OCI-LY1 (cell line): ENCODE data around the gene DCAF15.
A peak's percentile ranks its signal among the peaks of the same experiment; 100 is the strongest.

ENCODE experiments used
- H2AFZ ChIP-seq: fragments of 200-600 bp; sonication (generic), shearing (Covaris generic); 2 replicates; pipeline ENCODE4 v1.6.0; 2014; ENCODE audit warnings: antibody characterized with exemption, mild to moderate bottlenecking, low read length
- H3F3A ChIP-seq: fragments of 200-600 bp; sonication (generic), shearing (Covaris generic); 2 replicates; pipeline ENCODE4 v1.6.0; 2014; ENCODE audit warnings: mild to moderate bottlenecking, antibody characterized with exemption, low read length, moderate library complexity; ENCODE audit not compliant: insufficient read depth
- H3K27ac ChIP-seq: fragments of 200-600 bp; sonication (generic); 2 replicates; pipeline ENCODE4 v1.5.1; 2014; ENCODE audit warnings: low read length, mixed run types, mild to moderate bottlenecking, low read depth; ENCODE audit not compliant: poor library complexity, severe bottlenecking
- H3K27me3 ChIP-seq: fragments of 200-600 bp; sonication (generic); 2 replicates; pipeline ENCODE4 v1.6.0; 2014; ENCODE audit warnings: antibody characterized with exemption, mild to moderate bottlenecking, low read length, moderate library complexity; ENCODE audit not compliant: insufficient read depth
- H3K36me3 ChIP-seq: fragments of 200-600 bp; sonication (generic); 2 replicates; pipeline ENCODE4 v1.6.1; 2014; ENCODE audit warnings: mild to moderate bottlenecking, antibody characterized with exemption, low read length, moderate library complexity, mixed read lengths; ENCODE audit not compliant: insufficient read depth
- H3K4me1 ChIP-seq: fragments of 200-600 bp; sonication (generic); 2 replicates; pipeline ENCODE4 v1.5.1; 2014; ENCODE audit warnings: mild to moderate bottlenecking, low read length, moderate library complexity; ENCODE audit not compliant: insufficient read depth, severe bottlenecking
- H3K4me2 ChIP-seq: fragments of 200-600 bp; sonication (generic), shearing (Covaris generic); 2 replicates; pipeline ENCODE4 v1.6.1; 2014; ENCODE audit warnings: low read length
- H3K4me3 ChIP-seq: fragments of 200-600 bp; sonication (generic); 2 replicates; pipeline ENCODE4 v1.5.1; 2014; ENCODE audit warnings: low read length, low read depth, mild to moderate bottlenecking, mixed read lengths; ENCODE audit not compliant: poor library complexity, severe bottlenecking
- H3K79me2 ChIP-seq: fragments of 200-600 bp; shearing (Covaris generic); 2 replicates; pipeline ENCODE4 v1.6.1; 2016; ENCODE audit warnings: mixed run types, low read length, mixed read lengths; ENCODE audit not compliant: insufficient read depth
- H3K9ac ChIP-seq: fragments of 200-600 bp; sonication (generic), shearing (Covaris generic); 2 replicates; pipeline ENCODE4 v1.6.1; 2014; ENCODE audit warnings: mild to moderate bottlenecking, low read length, mixed read lengths
- H3K9me2 ChIP-seq: fragments of 200-600 bp; sonication (generic), shearing (Covaris generic); 2 replicates; pipeline ENCODE4 v1.6.1; 2014; ENCODE audit warnings: low read depth, mild to moderate bottlenecking, low read length, mixed read lengths
- H3K9me3 ChIP-seq: fragments of 200-600 bp; shearing (Covaris generic); 2 replicates; pipeline ENCODE4 v1.6.1; 2014; ENCODE audit warnings: low read length, mixed read lengths
- H4K20me1 ChIP-seq: fragments of 200-600 bp; sonication (generic), shearing (Covaris generic); 2 replicates; pipeline ENCODE4 v1.6.0; 2016; ENCODE audit warnings: mild to moderate bottlenecking, low read length; ENCODE audit not compliant: insufficient read depth
- EZH2 ChIP-seq: fragments of 200-600 bp; sonication (generic), shearing (Covaris generic); IDR thresholded peaks from 2 replicates; pipeline ENCODE4 v1.8.0; 2017; ENCODE audit warnings: borderline replicate concordance, mixed run types, mild to moderate bottlenecking, antibody characterized with exemption, low read length, moderate library complexity, mixed read lengths
- TF ChIP-seq, protein P1 (sequence below): fragments of 200-600 bp; sonication (generic), shearing (Covaris generic); IDR thresholded peaks from 2 replicates; pipeline ENCODE4 v1.5.1; 2017; ENCODE audit warnings: mild to moderate bottlenecking, antibody characterized with exemption, low read length, moderate library complexity, mixed read lengths

DCAF15 gene

DNA sequence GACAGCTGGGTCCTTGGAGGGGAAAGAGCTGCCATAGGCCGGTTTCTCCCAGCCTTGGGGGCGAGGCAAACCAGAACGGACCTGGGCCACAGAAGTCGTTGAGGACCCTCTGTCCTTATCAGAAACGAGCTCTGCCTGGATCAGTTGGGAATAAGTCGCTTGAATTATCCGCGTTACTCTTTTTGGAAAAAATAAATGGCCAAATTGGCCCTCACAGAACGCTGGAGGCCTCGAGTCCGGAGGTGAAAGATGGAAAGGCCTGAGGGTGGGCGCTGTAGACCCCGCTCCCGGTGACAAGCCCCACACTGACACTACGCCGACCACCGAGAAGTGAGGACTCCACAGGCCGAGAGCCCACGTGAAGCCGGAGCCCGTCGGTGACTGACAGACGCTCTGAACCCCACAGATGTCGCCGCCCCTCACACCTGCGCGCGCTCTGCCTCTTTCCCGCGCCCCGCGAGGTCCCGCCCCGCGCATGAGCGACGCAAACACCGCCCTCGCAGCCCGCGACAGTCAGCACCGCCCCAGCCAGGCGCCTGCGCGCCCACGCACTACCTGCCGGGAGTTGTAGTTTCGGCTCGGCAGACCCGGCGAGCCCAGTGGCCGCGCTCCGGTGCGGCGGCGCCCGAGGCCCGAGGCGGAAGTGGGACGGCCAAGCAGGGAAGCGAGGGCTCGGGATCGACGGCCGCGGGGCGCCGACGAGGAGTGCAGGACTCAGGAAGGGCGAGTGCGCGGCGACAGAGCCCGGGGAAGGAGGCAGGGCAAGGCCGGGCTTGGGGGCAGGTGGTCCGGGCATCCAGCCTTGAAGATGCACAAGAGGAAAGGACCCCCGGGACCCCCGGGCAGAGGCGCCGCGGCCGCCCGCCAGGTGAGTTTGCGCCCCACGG, 46.4 kb upstream of the DCAF15 start, which contains the start of the genes BRME1 and CC2D1A:
TSS of gene BRME1 (minus strand) at position 484 of the 887 bp plus-strand sequence. CDS start 1,225 bp downstream, outside the sequence.
TSS of gene CC2D1A (plus strand) at position 568 of the 887 bp plus-strand sequence. CDS start at position 809, 241 bp downstream.
- H3F3A ChIP-seq: no peaks in the 10 kb centered on the region
- peaks cover 11% of the 10 kb centered on the region for H3K36me3 ChIP-seq
- H3K27me3 ChIP-seq: no peaks in the 10 kb centered on the region
- H3K4me3 ChIP-seq: peak within 1 kb of the TSS; percentile 73
- peak within 1 kb of the TSS; percentile 76 for H3K9ac ChIP-seq
- no peak within 1 kb of the TSS for H2AFZ ChIP-seq
- peak within 1 kb of the TSS; percentile 85 for H3K4me2 ChIP-seq
- H4K20me1 ChIP-seq: no peaks in the 10 kb centered on the region
- no peak within 1 kb of the TSS for H3K27ac ChIP-seq
- no peaks in the 10 kb centered on the region for H3K9me3 ChIP-seq
- peaks cover 12% of the 10 kb centered on the region for H3K4me1 ChIP-seq
- H3K9me2 ChIP-seq: no peaks in the 10 kb centered on the region
- TF ChIP-seq EZH2: no peak
- TF ChIP-seq, protein P1, sequence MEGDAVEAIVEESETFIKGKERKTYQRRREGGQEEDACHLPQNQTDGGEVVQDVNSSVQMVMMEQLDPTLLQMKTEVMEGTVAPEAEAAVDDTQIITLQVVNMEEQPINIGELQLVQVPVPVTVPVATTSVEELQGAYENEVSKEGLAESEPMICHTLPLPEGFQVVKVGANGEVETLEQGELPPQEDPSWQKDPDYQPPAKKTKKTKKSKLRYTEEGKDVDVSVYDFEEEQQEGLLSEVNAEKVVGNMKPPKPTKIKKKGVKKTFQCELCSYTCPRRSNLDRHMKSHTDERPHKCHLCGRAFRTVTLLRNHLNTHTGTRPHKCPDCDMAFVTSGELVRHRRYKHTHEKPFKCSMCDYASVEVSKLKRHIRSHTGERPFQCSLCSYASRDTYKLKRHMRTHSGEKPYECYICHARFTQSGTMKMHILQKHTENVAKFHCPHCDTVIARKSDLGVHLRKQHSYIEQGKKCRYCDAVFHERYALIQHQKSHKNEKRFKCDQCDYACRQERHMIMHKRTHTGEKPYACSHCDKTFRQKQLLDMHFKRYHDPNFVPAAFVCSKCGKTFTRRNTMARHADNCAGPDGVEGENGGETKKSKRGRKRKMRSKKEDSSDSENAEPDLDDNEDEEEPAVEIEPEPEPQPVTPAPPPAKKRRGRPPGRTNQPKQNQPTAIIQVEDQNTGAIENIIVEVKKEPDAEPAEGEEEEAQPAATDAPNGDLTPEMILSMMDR: no peak
- H3K79me2 ChIP-seq: no peaks in the 10 kb centered on the region

DNA sequence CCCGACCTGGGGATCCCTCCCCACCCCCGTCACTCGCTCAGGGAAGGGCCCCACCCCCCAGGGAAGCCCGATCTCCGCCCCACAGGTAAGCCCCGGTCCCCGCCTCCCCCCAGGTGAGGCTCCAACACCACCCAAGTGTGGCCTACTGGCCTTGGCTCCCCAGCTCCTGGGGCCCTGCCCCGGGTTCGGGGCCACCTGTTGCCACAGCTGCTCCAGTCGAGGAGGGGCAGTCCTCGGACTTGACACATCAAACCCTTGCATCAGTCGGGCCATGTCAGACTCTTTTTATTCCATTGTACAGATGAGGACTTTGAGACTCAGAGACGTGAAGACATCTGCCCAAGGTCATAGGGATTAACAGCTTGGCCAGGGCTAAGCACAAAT, 45.8 kb upstream of the DCAF15 start:
- Histone ChIP-seq H2AFZ (no peak overlapping the region), H3K4me1 (peaks cover 12% of the 10 kb centered on the region)
- TF ChIP-seq EZH2: no peak
- TF ChIP-seq, protein P1: no peak

DNA sequence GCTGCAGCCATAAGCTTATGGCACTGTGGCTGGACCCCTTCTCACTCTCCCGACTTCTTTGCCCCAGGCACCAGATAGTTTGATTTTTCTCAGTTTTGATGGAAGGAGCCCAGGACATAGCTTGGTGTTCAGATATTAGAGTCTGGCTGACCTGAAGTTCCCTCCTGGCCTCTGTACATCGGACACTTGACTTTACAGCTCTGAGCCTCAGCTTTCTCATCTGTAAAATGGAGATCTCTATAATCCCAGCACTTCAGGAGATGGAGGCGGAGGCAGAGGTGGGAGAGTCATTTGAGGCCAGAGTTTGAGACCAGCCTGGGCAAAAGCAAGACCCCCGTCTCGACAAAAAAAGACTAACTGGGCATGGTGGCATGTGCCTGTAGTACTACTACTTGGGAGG, 45.4 kb upstream of the DCAF15 start:
- Histone ChIP-seq H3K79me2 (no peaks in the 10 kb centered on the region), H3K36me3 (peaks cover 17% of the 10 kb centered on the region), H3K27me3 (no peaks in the 10 kb centered on the region), H4K20me1 (no peaks in the 10 kb centered on the region), H3K4me3 (peak overlapping the region; percentile 73), H3K4me1 (peaks cover 12% of the 10 kb centered on the region), H3F3A (no peaks in the 10 kb centered on the region), H3K9me3 (no peaks in the 10 kb centered on the region), H2AFZ (no peak overlapping the region), H3K4me2 (peak overlapping the region; percentile 85), H3K9ac (peak overlapping the region; percentile 76), H3K9me2 (no peaks in the 10 kb centered on the region), H3K27ac (no peak overlapping the region)
- TF ChIP-seq EZH2: no peak
- TF ChIP-seq, protein P1: no peak

More for the DNA sequence above, 45.8 kb upstream of the DCAF15 start:
- H3K9ac ChIP-seq: peak overlapping the region; percentile 76
- H3K27me3 ChIP-seq: no peaks in the 10 kb centered on the region
- H3K9me3 ChIP-seq: no peaks in the 10 kb centered on the region
- H3K9me2 ChIP-seq: no peaks in the 10 kb centered on the region
- H3F3A ChIP-seq: no peaks in the 10 kb centered on the region
- peak overlapping the region; percentile 73 for H3K4me3 ChIP-seq
- no peak overlapping the region for H3K27ac ChIP-seq
- H3K79me2 ChIP-seq: no peaks in the 10 kb centered on the region
- H4K20me1 ChIP-seq: no peaks in the 10 kb centered on the region
- peaks cover 16% of the 10 kb centered on the region for H3K36me3 ChIP-seq
- peak overlapping the region; percentile 85 for H3K4me2 ChIP-seq
